Measurements from ENCODE around the gene LRRC4C.

LRRC4C gene

DNA sequence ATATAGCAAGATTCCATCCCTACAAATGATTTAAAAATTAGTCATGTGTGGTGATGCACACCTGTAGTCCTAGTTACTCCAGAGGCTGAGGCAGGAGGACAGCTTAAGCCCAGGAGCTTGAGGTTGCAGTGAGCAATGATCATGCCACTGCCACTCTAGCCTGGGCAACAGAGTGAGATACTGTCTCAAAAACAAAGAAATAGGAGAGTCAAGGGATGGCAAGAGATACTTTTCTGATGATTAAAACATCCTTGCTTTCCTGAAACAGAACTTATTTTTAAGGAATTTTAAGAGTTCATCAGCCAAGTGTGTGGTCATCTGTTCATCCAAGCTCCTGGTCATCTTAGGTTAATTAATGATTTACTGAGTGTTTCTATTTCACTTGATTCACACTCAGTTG, 1252.0 kb downstream of the LRRC4C start:
- Histone ChIP-seq H3K4me3 (ENCODE audit: low read depth in 1 of 2, low read length in 2 of 2) (no peak overlapping the region), H3K79me2 (ENCODE audit: insufficient read depth, low read length) (no peaks in the 10 kb centered on the region), H3K4me2 (ENCODE audit: insufficient read depth, low read length) (no peak overlapping the region), H2AFZ (ENCODE audit: low read depth, low read length) (no peak overlapping the region), H3K27me3 (ENCODE audit: insufficient read depth, low read length, poor library complexity) (no peaks in the 10 kb centered on the region), H3K36me3 (ENCODE audit: insufficient read depth, low read length) (no peaks in the 10 kb centered on the region), H3K27ac (ENCODE audit: low read length) (no peak overlapping the region), H3K9me3 (ENCODE audit: insufficient read depth, low read length, severe bottlenecking) (no peaks in the 10 kb centered on the region), H3K4me1 (ENCODE audit: insufficient read depth, low read length) (no peaks in the 10 kb centered on the region), H3K9ac (ENCODE audit: low read depth, low read length) (no peak overlapping the region), H4K20me1 (ENCODE audit: insufficient read depth, low read length) (no peaks in the 10 kb centered on the region)
- no peak for ATAC-seq (ENCODE audit: insufficient read depth, low read depth)
- TF ChIP-seq EZH2 (IDR thresholded peaks at IDR 0.05; ENCODE audit: borderline replicate concordance, low read depth, low read length, severe bottlenecking) (no peak), CTCF (IDR thresholded peaks at IDR 0.05; ENCODE audit: borderline replicate concordance, extremely low read depth, low read length, poor library complexity, severe bottlenecking) (no peak)
- DNase-seq = no peak

DNA sequence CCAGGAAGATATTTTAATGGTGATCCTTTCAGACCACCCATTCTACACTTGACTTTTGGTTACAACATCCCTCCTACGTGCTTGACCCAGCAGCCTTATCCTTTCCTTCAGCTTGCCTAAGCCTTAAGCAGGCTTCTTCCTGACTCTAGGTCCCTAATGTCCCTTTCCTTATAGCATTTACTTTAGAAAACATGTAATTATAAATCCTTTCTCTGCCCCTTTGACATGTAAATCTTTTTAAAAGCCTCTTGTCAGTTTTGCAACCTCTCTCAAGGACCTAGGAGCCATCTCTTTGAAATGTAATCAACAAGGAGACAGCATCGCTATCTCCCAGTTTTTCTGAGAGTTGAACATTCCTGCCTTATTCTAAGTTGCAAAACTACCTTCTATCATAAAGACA, 1255.2 kb downstream of the LRRC4C start:
- TF ChIP-seq CTCF (IDR thresholded peaks at IDR 0.05; ENCODE audit: borderline replicate concordance, extremely low read depth, low read length, poor library complexity, severe bottlenecking) = no peak
- TF ChIP-seq EZH2 (IDR thresholded peaks at IDR 0.05; ENCODE audit: borderline replicate concordance, low read depth, low read length, severe bottlenecking) = no peak
- Histone ChIP-seq H3K27ac (ENCODE audit: low read length) (no peak overlapping the region), H2AFZ (ENCODE audit: low read depth, low read length) (no peak overlapping the region), H3K36me3 (ENCODE audit: insufficient read depth, low read length) (no peaks in the 10 kb centered on the region), H3K9ac (ENCODE audit: low read depth, low read length) (no peak overlapping the region), H3K79me2 (ENCODE audit: insufficient read depth, low read length) (no peaks in the 10 kb centered on the region), H3K27me3 (ENCODE audit: insufficient read depth, low read length, poor library complexity) (no peaks in the 10 kb centered on the region), H3K4me3 (ENCODE audit: low read depth in 1 of 2, low read length in 2 of 2) (no peak overlapping the region), H3K9me3 (ENCODE audit: insufficient read depth, low read length, severe bottlenecking) (no peaks in the 10 kb centered on the region), H3K4me1 (ENCODE audit: insufficient read depth, low read length) (no peaks in the 10 kb centered on the region), H3K4me2 (ENCODE audit: insufficient read depth, low read length) (no peak overlapping the region), H4K20me1 (ENCODE audit: insufficient read depth, low read length) (no peaks in the 10 kb centered on the region)
- DNase-seq = no peak
- ATAC-seq (ENCODE audit: insufficient read depth, low read depth) = no peak

GRCh38 chr11:40203606-40204005, 1255.8 kb downstream of the LRRC4C start:
- Histone ChIP-seq H3K27ac (ENCODE audit: low read length) (no peak overlapping the region), H3K36me3 (ENCODE audit: insufficient read depth, low read length) (no peaks in the 10 kb centered on the region), H3K4me2 (ENCODE audit: insufficient read depth, low read length) (no peak overlapping the region), H3K9me3 (ENCODE audit: insufficient read depth, low read length, severe bottlenecking) (no peaks in the 10 kb centered on the region), H3K79me2 (ENCODE audit: insufficient read depth, low read length) (no peaks in the 10 kb centered on the region), H3K9ac (ENCODE audit: low read depth, low read length) (no peak overlapping the region), H4K20me1 (ENCODE audit: insufficient read depth, low read length) (no peaks in the 10 kb centered on the region), H2AFZ (ENCODE audit: low read depth, low read length) (no peak overlapping the region), H3K27me3 (ENCODE audit: insufficient read depth, low read length, poor library complexity) (no peaks in the 10 kb centered on the region), H3K4me3 (ENCODE audit: low read depth in 1 of 2, low read length in 2 of 2) (no peak overlapping the region), H3K4me1 (ENCODE audit: insufficient read depth, low read length) (no peaks in the 10 kb centered on the region)
- no peak for DNase-seq
- no peak for ATAC-seq (ENCODE audit: insufficient read depth, low read depth)
- TF ChIP-seq EZH2 (IDR thresholded peaks at IDR 0.05; ENCODE audit: borderline replicate concordance, low read depth, low read length, severe bottlenecking) (no peak), CTCF (IDR thresholded peaks at IDR 0.05; ENCODE audit: borderline replicate concordance, extremely low read depth, low read length, poor library complexity, severe bottlenecking) (no peak)
